ENCODE measurements around the gene PBX1. TPM values are rescaled to one million over a fixed set of nuclear protein-coding genes. Genes with fewer than 3 reads are reported as not detected.
A peak's percentile ranks its signal among the peaks of the same experiment; 100 is the strongest.

The PBX1 gene
- total RNA-seq, 1 donor from 2014 or later = 29.7 TPM

DNA sequence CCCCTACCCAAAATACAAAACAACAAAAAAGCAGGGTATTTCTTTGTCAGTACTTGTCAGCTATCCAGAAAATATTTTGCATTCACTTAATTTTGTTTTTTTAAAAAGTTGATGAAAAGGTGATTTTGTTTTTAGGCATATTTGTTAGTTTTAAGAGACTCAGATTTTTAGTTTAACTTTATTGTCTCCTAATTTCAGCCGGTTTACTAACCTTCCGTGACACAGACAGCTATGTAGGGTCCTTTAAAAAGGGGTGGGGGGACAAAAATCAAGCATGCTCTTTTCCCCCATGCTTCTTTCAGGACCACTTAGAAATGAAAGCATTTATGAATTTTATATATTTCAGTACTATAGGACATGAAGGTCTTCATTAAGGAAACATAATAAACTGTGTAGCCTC lies 1.6 kb downstream of the PBX1 start:
- no peak for DNase-seq (ENCODE audit: extremely low spot score, unreplicated experiment)
- H3K27me3 Mint-ChIP-seq (ENCODE audit: unreplicated experiment) = no peaks in the 10 kb centered on the region
- TF ChIP-seq, protein P1, sequence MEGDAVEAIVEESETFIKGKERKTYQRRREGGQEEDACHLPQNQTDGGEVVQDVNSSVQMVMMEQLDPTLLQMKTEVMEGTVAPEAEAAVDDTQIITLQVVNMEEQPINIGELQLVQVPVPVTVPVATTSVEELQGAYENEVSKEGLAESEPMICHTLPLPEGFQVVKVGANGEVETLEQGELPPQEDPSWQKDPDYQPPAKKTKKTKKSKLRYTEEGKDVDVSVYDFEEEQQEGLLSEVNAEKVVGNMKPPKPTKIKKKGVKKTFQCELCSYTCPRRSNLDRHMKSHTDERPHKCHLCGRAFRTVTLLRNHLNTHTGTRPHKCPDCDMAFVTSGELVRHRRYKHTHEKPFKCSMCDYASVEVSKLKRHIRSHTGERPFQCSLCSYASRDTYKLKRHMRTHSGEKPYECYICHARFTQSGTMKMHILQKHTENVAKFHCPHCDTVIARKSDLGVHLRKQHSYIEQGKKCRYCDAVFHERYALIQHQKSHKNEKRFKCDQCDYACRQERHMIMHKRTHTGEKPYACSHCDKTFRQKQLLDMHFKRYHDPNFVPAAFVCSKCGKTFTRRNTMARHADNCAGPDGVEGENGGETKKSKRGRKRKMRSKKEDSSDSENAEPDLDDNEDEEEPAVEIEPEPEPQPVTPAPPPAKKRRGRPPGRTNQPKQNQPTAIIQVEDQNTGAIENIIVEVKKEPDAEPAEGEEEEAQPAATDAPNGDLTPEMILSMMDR (IDR thresholded peaks at IDR 0.05) = no peak
- peak overlapping the region; percentile 97 for H3K4me3 Mint-ChIP-seq (ENCODE audit: unreplicated experiment)
- H3K4me1 Mint-ChIP-seq (ENCODE audit: unreplicated experiment) = peaks cover 42% of the 10 kb centered on the region
- H3K9me3 Mint-ChIP-seq (ENCODE audit: unreplicated experiment) = no peaks in the 10 kb centered on the region
- peaks cover 7% of the 10 kb centered on the region for H3K36me3 Mint-ChIP-seq (ENCODE audit: unreplicated experiment)
- H3K27ac Mint-ChIP-seq (ENCODE audit: unreplicated experiment) = peak overlapping the region; percentile 95

DNA sequence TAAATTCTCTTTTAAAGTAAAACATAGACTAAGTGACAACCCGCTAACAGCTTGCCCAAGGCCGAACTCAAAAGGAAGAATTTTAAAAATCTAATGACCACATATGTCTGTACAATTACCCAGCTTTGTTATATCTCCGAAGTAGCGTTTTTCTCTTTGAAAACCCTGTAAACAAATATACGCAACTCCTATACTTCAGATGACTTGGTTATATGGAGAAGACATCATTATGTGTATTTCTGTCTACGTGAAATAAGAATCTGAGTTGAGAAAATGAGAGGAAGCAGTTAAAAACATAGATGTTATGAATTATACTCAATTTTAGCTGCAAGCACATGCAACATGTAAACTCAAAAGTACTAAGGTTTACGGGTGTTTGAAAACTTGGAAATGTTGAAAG lies 2.0 kb downstream of the PBX1 start:
- no peaks in the 10 kb centered on the region for H3K9me3 Mint-ChIP-seq (ENCODE audit: unreplicated experiment)
- peak overlapping the region; percentile 97 for H3K4me3 Mint-ChIP-seq (ENCODE audit: unreplicated experiment)
- TF ChIP-seq, protein P1 (IDR thresholded peaks at IDR 0.05) = no peak
- peaks cover 42% of the 10 kb centered on the region for H3K4me1 Mint-ChIP-seq (ENCODE audit: unreplicated experiment)
- no peaks in the 10 kb centered on the region for H3K27me3 Mint-ChIP-seq (ENCODE audit: unreplicated experiment)
- H3K27ac Mint-ChIP-seq (ENCODE audit: unreplicated experiment) = peak overlapping the region; percentile 95
- DNase-seq (ENCODE audit: extremely low spot score, unreplicated experiment) = no peak
- peaks cover 7% of the 10 kb centered on the region for H3K36me3 Mint-ChIP-seq (ENCODE audit: unreplicated experiment)

- H3K27ac Mint-ChIP-seq (ENCODE audit: unreplicated experiment) = peak overlapping the region; percentile 95
- TF ChIP-seq, protein P1 (IDR thresholded peaks at IDR 0.05) = no peak
- no peaks in the 10 kb centered on the region for H3K9me3 Mint-ChIP-seq (ENCODE audit: unreplicated experiment)
- peaks cover 7% of the 10 kb centered on the region for H3K36me3 Mint-ChIP-seq (ENCODE audit: unreplicated experiment)
- peak overlapping the region; percentile 97 for H3K4me3 Mint-ChIP-seq (ENCODE audit: unreplicated experiment)
- DNase-seq (ENCODE audit: extremely low spot score, unreplicated experiment) = no peak
- H3K4me1 Mint-ChIP-seq (ENCODE audit: unreplicated experiment) = peaks cover 42% of the 10 kb centered on the region
- H3K27me3 Mint-ChIP-seq (ENCODE audit: unreplicated experiment) = no peaks in the 10 kb centered on the region
Observed at GRCh38 chr1:164561472-164561871, 2.5 kb downstream of the PBX1 start.

DNA sequence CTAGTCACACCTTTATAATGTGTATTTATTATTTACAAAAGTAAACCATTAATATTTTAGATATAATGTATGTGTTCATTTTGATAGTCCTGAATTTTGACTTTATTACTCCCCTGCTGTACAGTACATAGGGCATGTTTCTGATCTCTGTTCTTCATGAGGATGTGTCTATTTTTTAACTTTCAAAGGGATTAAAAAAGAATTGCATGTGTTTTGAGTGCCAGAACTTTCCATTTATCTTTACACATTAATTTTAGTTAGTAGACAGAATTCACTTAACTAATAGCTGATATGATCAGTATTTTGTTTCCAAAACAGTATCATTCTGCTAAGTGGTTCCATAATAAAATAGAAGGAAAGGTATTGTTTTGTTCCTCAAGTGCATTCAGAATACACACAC lies 3.1 kb downstream of the PBX1 start:
- no peak overlapping the region for H3K27ac Mint-ChIP-seq (ENCODE audit: unreplicated experiment)
- peak overlapping the region; percentile 50 for H3K4me3 Mint-ChIP-seq (ENCODE audit: unreplicated experiment)
- H3K27me3 Mint-ChIP-seq (ENCODE audit: unreplicated experiment) = no peaks in the 10 kb centered on the region
- no peaks in the 10 kb centered on the region for H3K9me3 Mint-ChIP-seq (ENCODE audit: unreplicated experiment)
- peaks cover 42% of the 10 kb centered on the region for H3K4me1 Mint-ChIP-seq (ENCODE audit: unreplicated experiment)
- TF ChIP-seq, protein P1 (IDR thresholded peaks at IDR 0.05) = no peak
- DNase-seq (ENCODE audit: extremely low spot score, unreplicated experiment) = no peak
- H3K36me3 Mint-ChIP-seq (ENCODE audit: unreplicated experiment) = peaks cover 7% of the 10 kb centered on the region

DNA sequence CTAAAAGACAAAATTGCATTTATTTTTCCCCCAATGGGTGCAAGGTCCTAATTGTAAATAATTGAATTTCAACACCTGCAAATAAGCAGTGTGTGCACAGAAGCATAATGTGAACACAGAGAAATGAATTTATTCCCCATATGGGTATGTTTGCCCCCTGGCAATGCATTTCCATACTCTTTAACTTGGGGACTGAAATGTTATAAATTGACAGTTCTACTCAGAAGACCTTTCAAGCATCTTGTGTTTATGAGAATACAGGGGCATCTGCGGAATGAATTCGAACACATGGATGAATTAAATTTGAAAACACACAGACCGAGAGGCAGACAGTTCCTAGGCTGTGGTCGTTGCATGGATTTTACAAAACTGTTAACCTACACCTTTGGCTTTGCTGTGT lies 3.5 kb downstream of the PBX1 start:
- Mint-ChIP-seq H3K9me3 (ENCODE audit: unreplicated experiment) (no peaks in the 10 kb centered on the region), H3K27me3 (ENCODE audit: unreplicated experiment) (no peaks in the 10 kb centered on the region), H3K36me3 (ENCODE audit: unreplicated experiment) (peaks cover 8% of the 10 kb centered on the region), H3K4me1 (ENCODE audit: unreplicated experiment) (peaks cover 42% of the 10 kb centered on the region), H3K27ac (ENCODE audit: unreplicated experiment) (no peak overlapping the region), H3K4me3 (ENCODE audit: unreplicated experiment) (peak overlapping the region; percentile 50)
- TF ChIP-seq, protein P1 (IDR thresholded peaks at IDR 0.05) = no peak
- DNase-seq (ENCODE audit: extremely low spot score, unreplicated experiment) = no peak

Data from osteocyte (in vitro differentiated cells).